Measurements from ENCODE around the gene CRHBP. TPM values are rescaled to one million over a fixed set of nuclear protein-coding genes. Genes with fewer than 3 reads are reported as not detected.
A peak's percentile ranks its signal among the peaks of the same experiment; 100 is the strongest.
"Not testable (repeated sequence)": the region's sequence is repeated elsewhere in the genome, so short reads cannot be mapped to it uniquely, and the experiment has no call there.

The CRHBP gene, protein sequence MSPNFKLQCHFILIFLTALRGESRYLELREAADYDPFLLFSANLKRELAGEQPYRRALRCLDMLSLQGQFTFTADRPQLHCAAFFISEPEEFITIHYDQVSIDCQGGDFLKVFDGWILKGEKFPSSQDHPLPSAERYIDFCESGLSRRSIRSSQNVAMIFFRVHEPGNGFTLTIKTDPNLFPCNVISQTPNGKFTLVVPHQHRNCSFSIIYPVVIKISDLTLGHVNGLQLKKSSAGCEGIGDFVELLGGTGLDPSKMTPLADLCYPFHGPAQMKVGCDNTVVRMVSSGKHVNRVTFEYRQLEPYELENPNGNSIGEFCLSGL
- 1 to 10 TPM in 2 of 10 donors, under 1 TPM in 8; 0.29 to 1.8 (median 0.47) TPM for polyA plus RNA-seq (ENCODE audit: insufficient read length in 10 of 10)
- long read RNA-seq, donor 1, result 0 reads
- long read RNA-seq, donor 2, result 0 reads
- long read RNA-seq, donor 3, result 0 reads
- long read RNA-seq, donor 4, result 0 reads
- long read RNA-seq, donor 5, result 0 reads
- long read RNA-seq, donor 6, partial matches to known transcripts, result 0 of 2 reads
- long read RNA-seq, donor 6, other reads (novel, unspliced or antisense), result 0 of 2 reads
- long read RNA-seq, donor 7, partial matches to known transcripts, result 0 of 1 reads
- long read RNA-seq, donor 7, other reads (novel, unspliced or antisense), result 0 of 1 reads
- long read RNA-seq, donor 8, result 0 reads
- long read RNA-seq, donor 9, result 0 reads

DNA sequence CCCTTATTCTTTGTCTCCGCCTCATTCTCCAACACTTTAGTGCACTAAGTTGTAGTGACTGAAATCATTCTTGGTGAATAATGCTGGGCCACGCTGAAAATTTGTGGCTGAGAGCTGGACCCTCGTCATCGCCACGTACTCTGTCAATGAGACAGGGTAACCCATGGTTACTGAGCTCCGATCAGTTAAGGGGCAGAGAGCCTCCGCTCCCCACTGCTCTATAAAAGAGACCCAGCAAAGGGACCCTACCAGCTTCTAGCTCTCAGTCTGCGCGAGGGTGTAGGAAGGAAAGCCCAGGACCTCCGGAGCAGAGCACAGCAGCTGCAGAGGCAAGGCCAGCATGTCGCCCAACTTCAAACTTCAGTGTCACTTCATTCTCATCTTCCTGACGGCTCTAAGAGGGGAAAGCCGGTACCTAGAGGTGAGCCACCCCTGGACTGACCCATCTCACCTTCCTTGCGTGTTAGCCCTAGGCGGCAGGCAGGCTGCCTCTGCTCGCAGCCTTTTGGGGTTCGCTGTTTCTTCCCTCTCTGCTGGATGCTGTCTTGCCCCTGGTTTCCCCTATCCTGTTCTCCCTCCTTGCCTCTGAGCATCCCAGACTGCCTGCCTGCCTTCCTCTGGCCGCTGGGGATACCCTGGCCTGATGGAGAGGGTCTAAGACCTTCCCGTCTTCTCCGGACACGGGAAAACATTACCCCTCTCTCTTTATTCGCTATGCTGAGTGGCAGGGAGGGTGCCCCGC is at the start of gene CRHBP:
Gene CRHBP (plus strand): TSS at position 251 of the 742 bp plus-strand sequence. CDS start 90 bp downstream, at position 341.
- no peak for DNase-seq

DNA sequence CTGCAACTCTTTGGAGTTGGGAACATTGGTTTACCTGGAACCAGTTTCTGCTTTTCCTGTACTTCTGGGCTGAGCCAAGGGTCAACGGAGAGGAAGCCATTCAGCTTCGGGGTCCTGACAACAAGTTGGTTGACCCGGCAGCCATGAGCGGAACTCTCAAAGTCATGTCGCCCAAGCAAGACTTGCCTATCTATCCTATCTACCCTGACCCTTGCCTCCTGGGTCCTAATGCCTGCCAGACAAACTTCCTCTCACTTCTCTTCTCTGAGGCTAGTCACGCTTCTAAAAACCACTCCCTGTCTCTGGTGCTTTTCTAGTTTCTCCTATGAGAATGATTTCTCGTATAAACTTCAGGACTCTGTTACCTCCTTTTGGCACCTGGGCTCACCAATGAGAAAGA is 44.7 kb upstream of the CRHBP start:
- DNase-seq, result no peak

DNA sequence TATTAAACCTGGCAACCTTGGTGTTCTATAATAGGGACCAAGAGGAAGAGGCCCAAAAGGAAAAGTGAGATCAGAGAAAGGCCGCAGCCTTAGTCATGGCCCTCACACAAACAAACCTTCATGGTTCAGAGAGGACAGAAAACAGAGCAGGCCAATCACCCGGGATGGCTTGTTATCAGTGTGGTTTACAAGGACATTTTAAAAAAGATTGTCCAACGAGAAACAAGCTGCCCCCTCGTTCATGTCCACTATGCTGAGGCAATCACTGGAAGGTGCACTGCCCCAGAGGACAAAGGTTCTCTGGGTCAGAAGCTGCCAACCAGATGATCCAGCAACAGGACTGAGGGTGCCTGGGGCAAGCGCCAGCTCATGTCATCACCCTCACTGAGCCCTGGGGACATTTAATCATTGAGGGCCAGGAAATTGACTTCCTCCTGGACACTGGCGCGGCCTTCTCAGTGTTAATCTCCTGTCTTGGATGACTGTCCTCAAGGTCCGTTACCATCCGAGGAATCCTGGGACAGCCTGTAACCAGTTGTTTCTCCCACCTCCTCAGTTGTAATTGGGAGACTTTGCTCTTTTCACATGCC is 42.4 kb upstream of the CRHBP start:
- not testable (repeated sequence) for DNase-seq

DNA sequence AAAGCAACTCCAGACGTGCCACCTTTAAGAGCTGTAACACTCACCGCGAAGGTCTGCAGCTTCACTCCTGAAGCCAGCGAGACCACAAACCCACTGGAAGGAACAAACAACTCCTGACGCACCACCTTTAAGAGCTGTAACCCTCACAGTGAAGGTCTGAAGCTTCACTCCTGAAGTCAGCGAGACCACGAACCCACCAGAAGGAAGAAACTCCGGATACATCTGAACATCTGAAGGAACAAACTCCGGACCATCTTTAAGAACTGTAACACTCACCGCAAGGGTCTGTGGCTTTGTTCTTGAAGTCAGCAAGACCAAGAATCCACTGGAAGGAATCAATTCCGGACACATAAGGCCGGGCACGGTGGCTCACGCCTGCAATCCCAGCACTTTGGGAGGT is 38.2 kb upstream of the CRHBP start:
- not testable (repeated sequence) for DNase-seq

DNA sequence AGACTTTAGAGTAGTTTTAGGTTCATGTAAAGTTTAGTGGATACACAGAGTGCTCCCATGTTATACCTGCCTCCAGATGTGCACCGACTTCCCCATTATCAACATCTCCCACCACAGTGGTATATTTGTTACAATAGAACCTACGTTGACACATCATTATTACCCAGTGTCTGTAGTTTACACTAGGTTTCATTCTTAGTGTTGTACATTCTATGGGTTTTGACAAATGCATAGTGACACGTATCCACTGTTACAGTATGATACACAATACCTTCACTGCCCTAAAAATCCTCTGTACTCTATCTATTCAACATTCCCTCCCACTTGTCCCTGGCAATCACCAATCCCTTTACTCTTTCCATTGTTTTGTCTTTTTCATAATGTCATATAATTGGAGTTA is 34.3 kb upstream of the CRHBP start:
- no peak for DNase-seq

DNA sequence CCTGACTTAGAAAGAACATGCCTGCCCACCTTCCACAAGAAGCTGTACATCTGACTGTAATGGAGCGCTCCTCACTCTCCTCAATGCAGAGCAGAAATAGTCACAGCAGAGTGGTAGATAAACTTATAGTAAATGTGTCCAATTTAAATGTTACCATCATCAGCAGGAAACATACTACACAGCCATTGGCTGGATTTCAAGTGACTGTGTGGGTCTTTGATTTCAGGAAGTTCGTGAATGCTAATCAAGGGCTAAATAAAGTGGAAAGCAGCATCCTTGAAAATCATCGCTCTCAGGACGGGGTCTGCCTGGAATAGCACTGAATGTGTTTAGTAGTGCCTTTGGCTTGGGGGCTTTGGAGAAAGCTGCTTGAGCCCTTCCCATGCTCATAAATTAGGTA is 32.4 kb upstream of the CRHBP start:
- DNase-seq, result no peak

DNA sequence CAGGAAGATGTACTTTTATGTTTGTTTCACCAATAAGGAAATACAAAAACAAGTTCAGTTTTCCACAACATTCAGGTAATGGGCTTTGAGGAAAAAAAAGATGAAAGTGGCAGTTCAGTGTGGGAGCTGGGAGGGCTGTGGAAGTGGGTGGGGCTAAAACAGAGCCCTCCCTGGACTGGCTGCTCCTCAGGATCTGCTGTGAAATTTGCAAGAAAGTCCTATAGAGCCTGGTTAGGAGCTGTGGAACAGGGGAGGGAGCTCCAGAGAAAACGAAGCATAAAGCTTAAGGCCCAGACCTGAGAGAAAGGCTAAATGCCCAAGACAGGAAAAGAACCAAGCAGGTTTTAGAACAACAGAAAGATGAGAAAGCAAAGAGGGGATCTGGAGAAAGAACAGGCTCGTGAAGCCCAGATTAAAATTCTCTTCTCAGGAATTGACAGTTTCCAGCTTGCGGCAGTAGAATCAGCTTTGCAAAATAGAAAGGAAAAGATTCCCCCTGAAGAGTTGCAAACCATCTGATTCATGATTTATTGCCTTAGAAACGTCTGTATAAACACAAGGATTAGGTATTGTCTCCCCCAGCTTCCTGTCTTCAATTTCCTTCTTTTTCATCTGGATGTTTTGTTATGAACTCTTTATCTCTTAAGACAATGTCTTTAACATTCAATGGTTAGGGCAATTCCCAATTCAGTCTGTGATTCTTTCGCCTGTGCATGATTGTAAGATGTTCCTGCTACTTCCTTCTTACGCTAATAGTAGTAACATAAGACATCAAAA is 26.3 kb upstream of the CRHBP start:
- no peak for DNase-seq

DNA sequence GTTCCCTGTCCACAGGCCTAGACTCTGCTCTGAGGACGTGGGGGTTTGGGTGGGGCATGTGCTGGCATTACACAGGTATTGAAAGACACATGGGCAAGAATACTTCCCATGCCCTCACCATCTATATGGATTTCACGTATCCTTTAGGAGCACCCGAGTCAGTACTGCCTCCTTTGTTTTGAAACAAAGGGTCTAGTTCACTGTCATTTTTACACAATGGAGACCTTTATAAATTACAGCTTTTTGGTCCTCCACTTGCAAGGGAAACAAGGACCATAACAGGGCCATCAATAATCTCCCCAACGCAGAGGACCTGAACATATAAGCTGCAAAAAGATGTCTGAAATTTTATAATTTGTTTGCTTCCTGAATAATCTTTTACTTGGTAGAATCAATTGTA is 24.9 kb upstream of the CRHBP start:
- DNase-seq, result no peak

DNA sequence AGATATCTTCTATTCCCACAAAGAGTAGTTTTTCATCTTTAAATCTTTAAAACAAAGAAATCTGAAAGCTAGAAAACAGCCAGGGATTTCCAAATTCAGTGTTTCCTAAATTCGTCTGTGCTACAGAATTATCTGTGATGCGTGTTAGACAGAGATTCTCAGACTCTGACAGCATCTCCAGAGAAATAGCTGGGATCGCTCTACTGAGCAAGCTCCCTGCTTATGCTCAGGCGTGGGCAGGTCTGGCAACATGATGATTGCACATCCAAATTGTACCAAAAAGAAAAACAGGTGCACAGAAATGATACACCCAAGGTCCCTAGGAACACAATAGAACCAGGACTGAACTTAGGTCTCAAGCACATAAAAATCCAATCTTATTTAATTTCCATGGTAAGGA is 22.8 kb upstream of the CRHBP start:
- no peak for DNase-seq

DNA sequence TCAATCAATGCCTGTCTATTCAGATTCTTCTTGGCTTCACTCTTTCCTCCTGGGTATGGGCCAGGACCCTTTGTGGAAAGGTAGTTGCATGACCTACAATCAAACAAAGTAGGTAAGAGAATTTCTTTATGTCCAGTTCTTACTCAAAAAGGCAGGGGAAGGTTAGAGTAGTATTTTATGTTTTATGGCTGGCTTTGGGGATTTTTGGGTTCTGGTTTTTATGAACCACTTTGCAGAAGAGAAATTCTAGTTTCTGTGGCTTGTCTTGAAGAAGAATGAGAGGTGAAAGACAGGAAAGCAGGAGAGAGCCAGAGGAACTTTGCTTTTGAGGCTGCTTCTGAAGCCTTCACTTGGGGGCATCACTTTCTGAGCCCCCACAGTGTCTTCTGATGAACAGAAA is 14.7 kb upstream of the CRHBP start:
- no peak for DNase-seq

DNA sequence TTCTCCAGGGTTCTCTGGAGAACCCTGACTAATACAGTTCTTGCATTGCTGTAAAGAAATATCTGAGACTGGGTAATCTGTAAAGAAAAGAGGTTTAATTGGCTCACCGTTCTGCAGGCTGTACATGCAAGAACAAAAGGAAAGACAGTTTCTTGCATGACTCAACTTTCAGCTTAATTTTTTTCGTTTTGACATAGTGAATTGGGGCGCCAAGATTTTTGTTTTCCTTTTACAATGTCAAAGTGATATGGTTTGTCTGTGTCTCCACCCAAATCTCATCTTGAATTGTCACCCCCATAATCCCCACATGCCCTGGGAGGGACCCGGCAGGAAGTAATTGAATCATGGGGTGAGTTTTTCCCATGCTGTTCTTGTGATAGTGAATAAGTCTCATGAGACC is 11.8 kb upstream of the CRHBP start:
- no peak for DNase-seq

DNA sequence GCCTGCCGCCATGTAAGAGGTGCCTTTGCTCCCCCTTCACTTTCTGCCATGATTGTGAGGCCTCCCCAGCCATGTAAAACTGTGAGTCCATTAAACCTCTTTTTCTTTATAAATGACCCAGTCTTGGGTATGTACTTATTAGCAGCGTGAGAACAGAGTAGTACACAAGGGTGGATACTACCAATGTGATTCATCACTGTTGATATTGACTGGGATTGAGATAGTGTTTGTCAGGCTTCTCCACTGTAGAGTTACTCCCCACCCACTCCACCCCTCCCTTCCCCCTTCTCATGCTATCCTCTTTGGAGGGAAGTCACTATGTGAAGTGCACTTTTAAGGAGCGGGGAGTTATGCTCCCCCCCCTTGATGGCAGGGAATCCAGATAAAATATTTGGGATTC is 11.4 kb upstream of the CRHBP start:
- DNase-seq, result no peak

DNA sequence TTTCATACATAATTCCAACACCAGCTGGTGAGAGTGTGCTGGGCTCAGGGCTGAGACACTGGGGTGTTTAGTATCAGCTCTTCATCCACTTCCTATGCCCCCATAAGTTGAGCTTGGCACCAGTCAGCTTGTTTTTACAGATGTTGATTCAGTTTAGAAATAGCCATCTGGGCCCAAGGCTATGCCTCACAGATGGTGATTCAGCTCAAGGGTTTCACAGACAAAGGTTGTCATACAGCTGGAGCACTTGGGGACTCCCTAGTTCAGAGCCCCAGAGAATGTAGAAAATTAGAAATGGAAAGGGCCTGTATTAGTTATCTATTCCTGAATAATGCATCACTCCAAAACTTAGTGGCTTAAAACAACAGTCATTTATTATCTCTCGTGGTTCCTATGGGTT is 10.3 kb upstream of the CRHBP start:
- peak in 1 of 3 donors; percentile 16 for DNase-seq

DNA sequence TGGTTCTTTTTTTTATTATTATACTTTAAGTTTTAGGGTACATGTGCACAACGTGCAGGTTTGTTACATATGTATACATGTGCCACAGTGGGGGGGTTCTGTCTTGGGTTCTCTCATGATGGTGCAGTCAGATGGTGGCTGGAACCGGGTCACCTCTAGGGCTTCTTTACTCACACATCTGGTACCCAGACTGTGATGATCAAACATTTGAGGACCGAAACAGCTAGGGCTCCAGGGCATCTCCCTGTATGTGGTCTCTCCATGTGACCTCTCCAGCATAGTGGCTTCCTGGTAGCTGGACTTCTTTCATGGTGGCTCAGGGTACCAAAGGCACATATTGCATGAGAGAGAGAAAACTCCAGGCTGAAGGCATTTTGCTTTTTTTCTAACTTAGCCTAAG is 9.8 kb upstream of the CRHBP start:
- no peak for DNase-seq

DNA sequence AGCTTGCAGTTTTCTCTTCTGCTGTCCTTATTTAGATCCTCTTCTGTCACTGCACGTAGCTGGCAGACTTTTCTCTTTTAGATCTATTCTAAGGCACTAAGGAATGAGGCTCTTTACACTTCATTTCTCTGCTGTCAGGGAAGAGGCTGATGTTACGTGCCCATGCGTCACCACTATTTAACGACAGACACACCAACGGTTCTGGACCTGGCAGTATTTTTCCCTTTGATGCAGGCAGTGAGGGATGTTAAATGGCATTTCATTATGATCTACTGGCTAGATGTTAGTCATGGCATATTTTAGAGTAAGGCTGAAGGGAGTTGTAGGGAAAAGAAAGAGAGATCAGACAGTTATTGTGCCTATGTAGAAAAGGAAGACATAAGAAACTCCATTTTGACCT is 8.2 kb upstream of the CRHBP start:
- no peak for DNase-seq

DNA sequence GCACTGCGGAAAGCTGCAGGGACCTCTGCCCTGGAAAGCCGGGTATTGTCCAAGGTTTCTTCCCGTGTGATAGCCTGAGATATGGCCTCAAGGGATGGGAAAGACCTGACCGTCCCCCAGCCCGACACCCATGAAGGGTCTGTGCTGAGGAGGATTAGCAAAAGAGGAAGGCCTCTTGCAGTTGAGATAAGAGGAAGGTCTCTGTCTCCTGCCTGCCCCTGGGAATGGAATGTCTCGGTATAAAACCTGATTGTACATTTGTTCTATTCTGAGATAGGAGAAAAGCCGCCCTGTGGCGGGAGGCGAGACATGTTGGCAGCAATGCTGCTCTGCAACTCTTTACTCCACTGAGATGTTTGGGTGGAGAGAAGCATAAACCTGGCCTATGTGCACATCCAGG is 7.6 kb upstream of the CRHBP start:
- not testable (repeated sequence) for DNase-seq

DNA sequence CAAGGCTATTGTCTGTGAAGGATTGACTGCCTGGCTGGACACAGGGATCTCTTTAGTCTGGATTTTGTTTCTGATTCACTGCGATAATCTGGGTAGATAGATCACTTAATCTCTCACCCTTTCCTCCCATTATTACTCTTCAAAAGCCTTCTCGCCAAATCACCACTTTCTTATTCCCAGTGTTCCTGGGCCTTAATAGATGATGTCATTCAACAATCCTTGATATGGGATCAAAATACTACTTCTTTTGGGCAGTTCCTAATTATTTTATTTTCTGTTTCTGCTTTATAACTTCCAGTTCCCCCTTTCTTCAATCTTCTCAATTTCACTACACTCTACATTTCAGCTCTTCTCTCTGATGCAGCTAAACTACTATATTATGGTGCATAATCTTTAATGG is 6.8 kb upstream of the CRHBP start:
- DNase-seq, result no peak

DNA sequence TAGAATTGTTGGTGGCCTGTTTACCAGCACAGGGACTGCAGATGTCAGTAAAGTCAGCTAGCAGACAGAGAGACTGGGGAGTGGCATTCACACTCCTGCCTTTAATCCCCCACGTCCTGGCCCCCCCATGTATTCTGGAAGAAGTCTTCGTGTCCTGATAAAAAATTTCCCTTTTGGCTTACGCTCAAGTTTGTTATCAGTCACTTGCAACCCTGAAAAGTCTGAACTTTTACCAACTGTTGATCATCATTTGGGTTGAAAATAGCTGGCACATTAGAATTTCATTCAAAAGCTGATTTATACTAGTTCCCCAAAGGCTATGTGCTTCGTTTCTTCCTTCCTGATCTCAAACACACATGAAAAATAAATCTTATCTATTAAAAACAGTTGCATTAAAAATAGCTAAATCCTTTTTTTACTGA is 5.8 kb upstream of the CRHBP start:
- no peak for DNase-seq

DNA sequence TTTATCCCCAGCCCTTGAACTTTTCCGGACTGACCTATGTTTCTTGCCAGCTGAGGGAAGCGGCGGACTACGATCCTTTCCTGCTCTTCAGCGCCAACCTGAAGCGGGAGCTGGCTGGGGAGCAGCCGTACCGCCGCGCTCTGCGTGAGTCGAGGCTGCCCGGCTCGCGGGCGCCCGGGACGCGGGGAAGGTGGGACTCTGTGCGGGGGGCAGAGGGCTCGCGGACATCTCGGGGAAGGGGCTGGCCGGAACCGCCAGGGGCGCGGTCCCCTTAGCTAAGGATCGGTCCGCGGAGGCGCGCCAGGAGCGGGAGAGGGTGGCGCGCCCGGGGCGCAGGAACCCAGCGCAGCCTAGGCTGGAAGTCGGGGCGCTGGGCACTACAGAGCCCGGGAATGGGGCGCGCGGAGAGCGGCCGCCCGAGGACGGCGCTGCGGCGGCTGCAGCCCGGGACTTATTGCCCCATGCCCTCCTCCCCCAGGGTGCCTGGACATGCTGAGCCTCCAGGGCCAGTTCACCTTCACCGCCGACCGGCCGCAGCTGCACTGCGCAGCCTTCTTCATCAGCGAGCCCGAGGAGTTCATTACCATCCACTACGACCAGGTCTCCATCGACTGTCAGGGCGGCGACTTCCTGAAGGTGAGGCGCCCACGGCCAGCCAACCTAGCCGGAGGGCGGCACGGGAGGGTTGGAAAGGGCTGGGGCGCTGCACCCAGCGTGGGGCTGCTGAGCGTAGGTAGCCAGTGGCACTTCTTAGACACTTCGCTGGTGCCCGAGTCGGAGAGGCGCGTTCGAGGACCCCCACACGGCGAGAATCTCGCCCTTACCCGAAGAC is 922 bp downstream of the CRHBP start:
- DNase-seq, result peak in 1 of 3 donors; percentile 37

DNA sequence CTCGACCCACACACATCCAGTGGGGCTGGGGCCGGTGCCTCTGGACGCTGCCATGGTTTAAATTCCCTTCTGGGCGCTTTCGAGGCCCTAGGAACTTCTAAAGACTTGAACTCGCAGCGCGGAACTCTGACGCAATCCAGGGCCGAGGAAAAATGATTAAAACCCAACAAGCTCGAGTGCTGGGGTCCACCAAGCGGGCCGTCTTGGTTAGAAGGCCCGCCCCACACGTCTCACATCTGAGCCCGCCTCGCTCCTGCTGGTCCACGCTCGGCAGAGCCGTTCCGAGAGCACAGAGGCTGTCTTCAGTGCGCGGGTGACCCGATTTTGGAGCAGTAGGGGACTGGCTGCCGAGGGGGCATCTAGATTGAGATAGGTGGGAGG is 1.5 kb downstream of the CRHBP start:
- no peak for DNase-seq

DNA sequence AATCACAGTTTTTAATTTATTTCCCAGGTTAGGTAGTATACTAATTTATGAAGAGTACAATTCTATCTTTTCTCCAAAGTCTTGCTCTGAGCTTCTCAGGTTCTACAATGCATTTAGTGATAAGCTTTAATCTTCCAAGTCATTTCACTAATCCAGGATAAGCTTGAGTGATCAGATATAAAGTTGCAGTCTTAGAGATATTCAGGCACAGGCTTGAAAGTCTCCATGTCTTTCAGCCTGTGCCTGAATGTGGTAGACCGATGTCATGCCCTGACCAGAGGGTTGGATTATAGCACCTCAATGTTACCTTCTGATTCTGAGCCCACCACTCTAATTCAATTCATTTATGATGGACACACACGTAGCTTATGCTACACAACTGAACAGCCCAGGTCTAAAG is 3.2 kb downstream of the CRHBP start:
- DNase-seq, result no peak
